B cell (primary cell): ENCODE data around the gene DLL1. TPM values are rescaled to one million over a fixed set of nuclear protein-coding genes. Genes with fewer than 3 reads are reported as not detected.

Experiments used
- ATAC-seq: fragments of 200-7000 bp; cut with Tn5 transposase; one replicate; pipeline ENCODE4 v1.10.0; 2021; ENCODE audit warnings: low read depth, mild to moderate bottlenecking, moderate number of reproducible peaks, moderate library complexity
- CTCF ChIA-PET: fragments of 350-600 bp; sonication (Branson Sonifier 250); formaldehyde crosslinking; loops from one replicate; lab custom pipeline; 2021; ENCODE audit warnings: antibody characterized with exemption, inconsistent platforms; lab: Charles Lee
- POLR2A ChIA-PET: fragments of 350-600 bp; sonication (Branson Sonifier 250); formaldehyde crosslinking; loops from one replicate; lab custom pipeline; 2021; ENCODE audit warnings: antibody characterized with exemption; lab: Charles Lee
- DNase-seq: peaks from one replicate; pipeline ENCODE4 v3.0.0; 2013
- H2AFZ ChIP-seq: 2 replicates; pipeline ENCODE4 v1.6.1; 2012; ENCODE audit warnings: mild to moderate bottlenecking, low read depth, low read length; ENCODE audit not compliant: insufficient read depth, poor library complexity, severe bottlenecking
- H3K27ac ChIP-seq, 2 donors: 1 replicate in 1 of 2; 2 replicates in 1 of 2; pipeline ENCODE4 v1.5.1; 2012 to 2013; ENCODE audit warnings: low read length in 2 of 2, mild to moderate bottlenecking in 2 of 2, moderate library complexity in 1 of 2
- H3K27me3 ChIP-seq, 4 experiments: fragments of 200-600 bp in 1 of 4; sonication (generic) in 1 of 4; replicated peaks in 1 of 4; 1 replicate in 2 of 4; 2 replicates in 2 of 4; pipeline versions ENCODE4 v1.6.1 to v1.7.0; 2013 to 2016; ENCODE audit warnings: low read length in 3 of 4, mild to moderate bottlenecking in 2 of 4, mixed read lengths in 1 of 4, moderate library complexity in 1 of 4; ENCODE audit not compliant: insufficient read depth in 4 of 4, control insufficient read depth in 3 of 4; ENCODE audit errors: control extremely low read depth in 1 of 4
- H3K36me3 ChIP-seq, 2 experiments: replicated peaks in 1 of 2; 1 replicate in 1 of 2; 2 replicates in 1 of 2; pipeline versions ENCODE4 v1.6.1 to v1.7.1; 2013; ENCODE audit warnings: low read length in 1 of 2; ENCODE audit not compliant: insufficient read depth in 2 of 2, control insufficient read depth in 1 of 2; ENCODE audit errors: control extremely low read depth in 1 of 2, extremely low read depth in 1 of 2
- H3K4me1 ChIP-seq, 2 donors: fragments of 200-600 bp in 1 of 2; sonication (generic) in 1 of 2; 1 replicate in 1 of 2; 2 replicates in 1 of 2; pipeline versions ENCODE4 v1.5.1 to v1.6.1; 2013 to 2017; ENCODE audit warnings: low read length in 2 of 2; ENCODE audit not compliant: control insufficient read depth in 2 of 2, insufficient read depth in 2 of 2
- H3K4me2 ChIP-seq: replicated peaks from 2 replicates; pipeline ENCODE3; 2012; ENCODE audit warnings: mild to moderate bottlenecking, low read depth, low read length; ENCODE audit not compliant: poor library complexity, severe bottlenecking
- H3K4me3 ChIP-seq, 5 experiments: fragments of 200-600 bp in 1 of 5; sonication (generic) in 1 of 5; 1 replicate in 3 of 5; 2 replicates in 2 of 5; pipeline versions ENCODE4 v1.5.1 to v1.7.0; 2011 to 2016; ENCODE audit warnings: low read length in 4 of 5, mild to moderate bottlenecking in 4 of 5, low read depth in 2 of 5, control low read depth in 1 of 5, moderate library complexity in 1 of 5; ENCODE audit not compliant: insufficient read depth in 1 of 5; ENCODE audit errors: control extremely low read depth in 1 of 5, extremely low read depth in 1 of 5
- H3K79me2 ChIP-seq: fragments of 200-600 bp; sonication (generic); one replicate; pipeline ENCODE4 v1.6.0; 2016; ENCODE audit warnings: low read length; ENCODE audit not compliant: control insufficient read depth, insufficient read depth
- H3K9ac ChIP-seq: fragments of 200-600 bp; sonication (generic); 2 replicates; pipeline ENCODE4 v1.6.1; 2017; ENCODE audit warnings: mild to moderate bottlenecking, low read length, moderate library complexity
- H3K9me3 ChIP-seq, 3 donors: one replicate each; pipeline versions ENCODE4 v1.6.1 to v1.7.1; 2013; ENCODE audit warnings: low read length in 2 of 3; ENCODE audit not compliant: control insufficient read depth in 2 of 3, insufficient read depth in 1 of 3; ENCODE audit errors: control extremely low read depth in 1 of 3
- H4K20me1 ChIP-seq: 2 replicates; pipeline ENCODE4 v1.6.0; 2012; ENCODE audit warnings: mild to moderate bottlenecking, low read length; ENCODE audit not compliant: insufficient read depth, control insufficient read depth, poor library complexity, severe bottlenecking
- H3K27ac Mint-ChIP-seq: one replicate; pipeline ENCODE4 v1.8.0; 2021; ENCODE audit warnings: mixed read lengths
- H3K27me3 Mint-ChIP-seq: one replicate; pipeline ENCODE4 v1.8.0; 2021; ENCODE audit warnings: mixed read lengths
- H3K4me1 Mint-ChIP-seq: one replicate; pipeline ENCODE4 v1.8.0; 2021; ENCODE audit warnings: mixed read lengths
- H3K4me3 Mint-ChIP-seq: one replicate; pipeline ENCODE4 v1.8.0; 2021; ENCODE audit warnings: mixed read lengths
- H3K9me3 Mint-ChIP-seq: one replicate; pipeline ENCODE4 v1.8.0; 2022; ENCODE audit warnings: mixed read lengths; ENCODE audit not compliant: insufficient read depth
- CTCF ChIP-seq: fragments of 200-600 bp; IDR thresholded peaks from one replicate; pipeline ENCODE4 v1.8.0; 2022; ENCODE audit warnings: antibody characterized with exemption, mild to moderate bottlenecking
- EZH2 ChIP-seq: IDR thresholded peaks from 2 replicates; pipeline ENCODE4 v1.6.1; 2012; ENCODE audit warnings: borderline replicate concordance, low read depth, mild to moderate bottlenecking, moderate library complexity, low read length; ENCODE audit not compliant: insufficient read depth, poor library complexity, severe bottlenecking
- WGBS: methylation state at CpG from one replicate; pipeline ENCODE4 v1.1.5; 2013; ENCODE audit warnings: missing lambda C conversion rate; ENCODE audit not compliant: insufficient coverage; 5-methylcytosine and 5-hydroxymethylcytosine counted together
- intact Hi-C: fragments of 100-400 bp; cut with micrococcal nuclease; formaldehyde crosslinking; loops from one replicate; pipeline ENCODE4 v1.10.0; 2022
- polyA plus RNA-seq: library from polyadenylated mRNA; depleted of rRNA; stranded (reverse); fragments of >200 nt; gene quantifications from 2 replicates; pipeline ENCODE4 v1.2.3, GENCODE V29; 2012
- total RNA-seq, 2 donors: library from RNA; stranded (reverse); fragments of 120-200 nt in 1 of 2; gene quantifications; 1 replicate in 1 of 2; 2 replicates in 1 of 2; pipeline versions ENCODE4 v1.2.3 to v1.2.4, GENCODE V29; 2013 to 2022

DLL1 gene
- total and polyA plus RNA-seq, 2 donors (not counting 1 experiment from before 2014, with no cell fraction given), result 1.6 to 6.8 TPM

DNA sequence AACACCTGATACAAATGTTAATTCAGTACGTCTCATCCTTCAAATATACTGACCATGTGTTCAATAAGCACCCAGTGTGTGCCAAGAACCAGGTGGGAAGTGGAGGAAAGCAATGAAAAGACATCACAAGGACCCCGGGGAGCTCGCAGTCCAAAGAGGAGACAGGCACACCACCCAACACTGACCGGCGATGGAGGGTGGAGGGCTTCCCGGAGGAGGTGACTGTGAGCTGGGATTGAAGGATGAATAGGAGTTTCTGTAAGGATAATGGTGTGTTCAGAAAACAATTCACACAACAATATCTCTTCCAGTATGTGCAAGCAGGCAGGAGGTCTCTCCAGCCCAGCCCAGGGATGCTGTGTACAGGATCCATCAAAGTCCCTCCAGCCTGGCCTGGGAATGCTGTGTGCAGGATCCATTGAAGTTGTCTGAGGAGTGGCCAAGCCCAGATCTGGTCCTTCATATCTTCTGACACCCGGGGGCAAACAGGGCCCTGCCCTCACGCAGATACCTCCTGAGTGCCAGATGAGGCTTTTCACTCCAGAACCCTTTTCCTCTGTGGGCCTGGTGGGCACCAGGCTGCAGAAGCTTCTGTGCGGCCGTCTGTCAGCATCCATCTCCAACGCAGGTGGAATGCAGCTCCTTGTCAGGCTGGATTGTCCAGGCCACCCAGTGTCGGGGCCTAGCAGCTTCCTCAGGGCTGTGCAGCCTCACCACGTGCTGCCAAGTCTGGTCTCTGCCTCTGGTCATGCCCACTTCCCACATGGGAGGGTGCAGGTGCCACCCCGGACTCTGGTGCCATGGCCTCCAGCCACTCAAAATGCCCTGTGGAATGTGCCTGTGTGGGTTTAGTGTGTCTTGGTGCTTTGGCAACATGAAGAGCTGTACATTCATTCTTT is 36.3 kb downstream of the DLL1 start:
- Histone ChIP-seq H3K4me3 (no peak overlapping the region), H3K4me2 (no peak overlapping the region), H3K9ac (no peak overlapping the region), H3K4me1 (no peaks in the 10 kb centered on the region), H3K27me3 (no peaks in the 10 kb centered on the region), H2AFZ (no peak overlapping the region), H3K9me3 (peaks cover 0 to 4% (median 0%) of the 10 kb centered on the region in 3 donors), H3K36me3 (no peaks in the 10 kb centered on the region), H4K20me1 (no peaks in the 10 kb centered on the region), H3K27ac (no peak overlapping the region), H3K79me2 (no peaks in the 10 kb centered on the region)
- ChIA-PET CTCF (no interaction called here), POLR2A (no interaction called here)
- Mint-ChIP-seq H3K27me3 (peaks cover 23% of the 10 kb centered on the region), H3K4me1 (no peaks in the 10 kb centered on the region), H3K9me3 (no peaks in the 10 kb centered on the region), H3K4me3 (no peak overlapping the region), H3K27ac (no peak overlapping the region)
- WGBS, result 94% methylated on average over 7 of the region's 14 CpGs
- ATAC-seq, result no peak
- no peak for TF ChIP-seq CTCF
- no peak for TF ChIP-seq EZH2
- DNase-seq, result no peak
- intact Hi-C loops, result no loop called here

DNA sequence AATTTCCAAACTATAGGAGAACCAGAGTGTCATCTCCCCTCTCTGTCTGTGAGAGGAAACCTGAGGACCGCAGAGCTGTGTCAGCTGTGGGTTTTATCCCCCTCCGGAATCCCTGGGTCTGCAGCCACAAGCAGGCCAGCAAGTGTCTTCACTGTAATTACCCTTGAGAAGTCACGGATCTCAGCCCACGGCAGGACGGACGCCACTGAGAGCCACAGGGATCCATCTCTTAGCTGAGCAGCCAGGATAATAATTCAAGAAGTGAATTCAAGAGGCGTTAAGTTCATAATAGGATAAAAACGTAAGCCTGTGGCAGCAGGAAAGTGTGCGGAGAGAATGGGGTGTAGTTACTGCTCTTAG is 37.0 kb downstream of the DLL1 start:
- H3K4me3 Mint-ChIP-seq, result no peak overlapping the region
- CTCF ChIA-PET, result no interaction called here

More for the DNA sequence above, 37.0 kb downstream of the DLL1 start:
- Mint-ChIP-seq H3K27ac (no peak overlapping the region), H3K9me3 (no peaks in the 10 kb centered on the region), H3K4me1 (no peaks in the 10 kb centered on the region), H3K27me3 (peaks cover 23% of the 10 kb centered on the region)
- no peaks in the 10 kb centered on the region for H3K27me3 ChIP-seq
- 93% methylated on average over 8 of the region's 9 CpGs for WGBS
- intact Hi-C loops, result no loop called here
- POLR2A ChIA-PET, result no interaction called here
- peaks cover 0 to 4% (median 0%) of the 10 kb centered on the region in 3 donors for H3K9me3 ChIP-seq
- no peak for ATAC-seq
- no peak overlapping the region for H3K27ac ChIP-seq
- no peak for DNase-seq
- no peak overlapping the region for H2AFZ ChIP-seq
- H4K20me1 ChIP-seq, result no peaks in the 10 kb centered on the region
- TF ChIP-seq EZH2, result no peak
- no peak for TF ChIP-seq CTCF
- no peak overlapping the region for H3K4me3 ChIP-seq
- no peak overlapping the region for H3K9ac ChIP-seq
- no peaks in the 10 kb centered on the region for H3K79me2 ChIP-seq
- no peak overlapping the region for H3K4me2 ChIP-seq
- H3K4me1 ChIP-seq, result no peaks in the 10 kb centered on the region
- H3K36me3 ChIP-seq, result no peaks in the 10 kb centered on the region
